GM18508 (cell line): Measurements from ENCODE around the gene CD68.
"Not testable (repeated sequence)": the region's sequence is repeated elsewhere in the genome, so short reads cannot be mapped to it uniquely, and the experiment has no call there.

Experiments
- ATAC-seq: cut with Tn5 transposase; IDR thresholded peaks from one replicate; pipeline ENCODE4 v1.9.1; 2021; ENCODE audit warnings: moderate number of reproducible peaks; ENCODE audit not compliant: insufficient read depth, unreplicated experiment

CD68 gene

GRCh38 chr17:7611635-7612293 lies 32.3 kb downstream of the CD68 start:
- ATAC-seq: no peak

- ATAC-seq: no peak
These were observed 32.8 kb downstream of the CD68 start for GRCh38 chr17:7612294-7612640.

- no peak for ATAC-seq
These were observed 34.5 kb downstream of the CD68 start for GRCh38 chr17:7613769-7614424.

- peak; percentile 70 for ATAC-seq
These were observed 35.2 kb downstream of the CD68 start, which contains the start of gene FXR2 for GRCh38 chr17:7614425-7615264. Gene FXR2, minus strand, starts transcription at chr17:7614897. Its CDS starts 365 bp downstream, at chr17:7614532.

- no peak for ATAC-seq
These were observed 35.9 kb downstream of the CD68 start for GRCh38 chr17:7615265-7615747.

GRCh38 chr17:7618608-7619007 lies 39.2 kb downstream of the CD68 start:
- no peak for ATAC-seq

GRCh38 chr17:7620835-7621234 lies 41.4 kb downstream of the CD68 start:
- ATAC-seq: no peak

GRCh38 chr17:7623661-7624060 lies 44.2 kb downstream of the CD68 start:
- ATAC-seq: no peak

GRCh38 chr17:7625749-7626148 lies 46.3 kb downstream of the CD68 start:
- not testable (repeated sequence) for ATAC-seq

GRCh38 chr17:7626307-7626706 lies 46.9 kb downstream of the CD68 start:
- ATAC-seq: no peak

- no peak for ATAC-seq
These were observed 47.5 kb downstream of the CD68 start for GRCh38 chr17:7626956-7627249.

GRCh38 chr17:7627250-7628121 lies 48.0 kb downstream of the CD68 start, which contains the start of gene SAT2:
Gene SAT2, minus strand, starts transcription at chr17:7627821. Its CDS starts 186 bp downstream, at chr17:7627635.
- no peak for ATAC-seq

GRCh38 chr17:7629939-7630571 lies 50.6 kb downstream of the CD68 start, which contains the start of gene SHBG:
Gene SHBG, plus strand, starts transcription at chr17:7630135. Its CDS starts 38 bp downstream, at chr17:7630173.
- no peak for ATAC-seq
